ENCODE measurements around the gene EEFSEC. TPM values are rescaled to one million over a fixed set of nuclear protein-coding genes. Genes with fewer than 3 reads are reported as not detected.

EEFSEC gene
- total and polyA plus RNA-seq, 2 of the 4 experiments (the other 2 are of a cell fraction), result 4.5 to 9.3 TPM

DNA sequence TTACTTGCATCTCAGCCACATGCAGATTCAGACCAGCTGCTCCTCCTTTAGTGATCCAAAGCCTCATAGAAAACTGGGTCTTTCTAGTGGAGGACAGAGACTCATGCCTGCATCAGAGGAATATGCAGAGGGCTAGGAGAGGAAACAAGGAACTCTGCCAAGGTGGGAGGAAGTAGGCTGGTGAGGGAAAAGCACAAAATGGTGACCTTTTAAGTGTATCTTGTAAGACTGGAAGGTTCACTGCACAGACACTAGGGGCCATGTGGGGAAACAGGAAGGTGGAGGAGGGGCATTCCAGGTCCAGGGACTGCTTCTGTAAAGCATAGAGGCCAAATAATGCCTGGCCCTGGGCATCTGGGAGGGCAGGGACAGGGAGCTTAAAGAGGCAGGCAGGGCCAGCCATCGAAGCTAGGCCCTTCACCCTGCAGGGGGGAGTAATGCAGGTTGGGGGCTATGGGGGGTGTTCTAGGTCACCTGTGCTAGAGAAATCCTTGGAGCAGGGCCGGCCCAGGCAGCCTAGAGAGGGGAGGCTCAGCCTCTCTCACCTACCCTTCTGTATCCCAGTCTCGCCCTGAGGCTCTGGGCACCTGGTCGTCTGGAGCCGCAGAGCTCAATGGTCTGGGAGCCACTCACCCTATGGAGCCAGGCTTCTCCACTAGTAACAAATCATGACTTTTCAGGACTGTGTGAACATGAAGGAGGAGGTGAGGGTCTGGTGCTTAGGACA lies 195.7 kb downstream of the EEFSEC start:
- no peaks in the 10 kb centered on the region for H3K27me3 ChIP-seq (ENCODE audit: control insufficient read depth, insufficient read depth, low read length)
- intact Hi-C loops (cut with micrococcal nuclease), result loop anchor here (2.0 kb wide), 1 partner anchor 44 kb away; no protein-coding TSS in a partner anchor
- H3K14ac ChIP-seq (replicated peaks; ENCODE audit: low read depth, low read length), result 0 out of 2 replicates have a peak overlapping the region, but pooled peaks have one; percentile 29
- no CpG with 5 or more reads among the region's 5 CpGs for WGBS, 2 experiments (ENCODE audit: extremely low coverage in 2 of 2, insufficient read length in 1 of 2)
- H4K20me1 ChIP-seq (ENCODE audit: insufficient read depth, low read length), result peaks cover 13% of the 10 kb centered on the region
- ChIA-PET CTCF (no interaction called here), POLR2A (ENCODE audit: unreplicated experiment) (no interaction called here)
- ATAC-seq (ENCODE audit: low read depth), result peak; percentile 37; the same call in 1 of the 2 replicates
- H2BK20ac ChIP-seq (ENCODE audit: low read depth, low read length), result no peak overlapping the region
- no peak overlapping the region for H3K4me2 ChIP-seq (ENCODE audit: low read depth, low read length)
- H2BK5ac ChIP-seq (ENCODE audit: low read depth, low read length, poor library complexity, severe bottlenecking), result no peak overlapping the region
- H2BK15ac ChIP-seq (ENCODE audit: low read depth, low read length), result no peak overlapping the region
- H3K4me3 ChIP-seq (ENCODE audit: insufficient read depth, low read depth, low read length), result no peak overlapping the region
- 0 out of 2 replicates have a peak overlapping the region, but pooled peaks have one; percentile 2 for H3K23ac ChIP-seq (ENCODE audit: low read depth, low read length)
- no peak overlapping the region for H4K8ac ChIP-seq (ENCODE audit: low read depth in 2 of 2, low read length in 2 of 2)
- no peak overlapping the region for H3K4ac ChIP-seq (ENCODE audit: low read depth, low read length)
- H4K91ac ChIP-seq (ENCODE audit: insufficient read depth, low read depth, low read length), result no peak overlapping the region
- H3K18ac ChIP-seq (ENCODE audit: low read depth, low read length), result no peak overlapping the region
- no peak overlapping the region for H3K9ac ChIP-seq (ENCODE audit: low read depth, low read length)
- H2AK9ac ChIP-seq (replicated peaks; ENCODE audit: low read depth, low read length, poor library complexity), result no peak overlapping the region
- no peak overlapping the region for H3K56ac ChIP-seq (ENCODE audit: extremely low read depth, insufficient read depth, low read length)
- no peak overlapping the region for H2BK120ac ChIP-seq (ENCODE audit: low read depth, low read length)
- peaks cover 0 to 8% of the 10 kb centered on the region in 2 experiments; a peak in 1 of 4 replicates for H3K79me1 ChIP-seq (ENCODE audit: low read depth in 1 of 2, low read length in 2 of 2)
- no peak overlapping the region for H2AFZ ChIP-seq (replicated peaks; ENCODE audit: low read length, poor library complexity)
- in situ Hi-C loops (cut with MboI; ENCODE audit: low sequenced_read_pairs), result no loop called here
- H2AK5ac ChIP-seq (ENCODE audit: low read depth, low read length), result no peak overlapping the region
- peaks cover 6% of the 10 kb centered on the region for H3K9me1 ChIP-seq (ENCODE audit: insufficient read depth, low read length)
- H3K27ac ChIP-seq (ENCODE audit: insufficient read depth, low read length), result no peak overlapping the region
- no TSS peak for BruUV-seq (replicated peaks)
- no peak overlapping the region for H4K5ac ChIP-seq (ENCODE audit: low read depth, low read length)
- dilution Hi-C loops (cut with HindIII; ENCODE audit: low sequenced_read_pairs, unreplicated experiment), result no loop called here
- H3K9me3 ChIP-seq (ENCODE audit: control insufficient read depth, insufficient read depth, low read length), result no peaks in the 10 kb centered on the region
- H3K36me3 ChIP-seq (ENCODE audit: control insufficient read depth, insufficient read depth, low read length), result peaks cover 4% of the 10 kb centered on the region
- peak; percentile 13 for DNase-seq
- H3K4me1 ChIP-seq (ENCODE audit: control insufficient read depth, insufficient read depth, low read length), result peaks cover 8% of the 10 kb centered on the region
- TF ChIP-seq MAZ (IDR thresholded peaks at IDR 0.05; ENCODE audit: borderline replicate concordance, low read depth, low read length), result no peak
- TF ChIP-seq NFE2L2 (IDR thresholded peaks at IDR 0.05; ENCODE audit: low read depth, low read length), result no peak
- TF ChIP-seq MAFK (IDR thresholded peaks at IDR 0.05; ENCODE audit: low read depth, low read length), result no peak
- TF ChIP-seq POLR2A (IDR thresholded peaks at IDR 0.05; ENCODE audit: low read depth, low read length), result no peak
- no peak for TF ChIP-seq RCOR1 (IDR thresholded peaks at IDR 0.05; ENCODE audit: insufficient replicate concordance, low read length)
- no peak for TF ChIP-seq FOS (IDR thresholded peaks at IDR 0.05; ENCODE audit: low read depth, low read length)
- TF ChIP-seq CEBPB (IDR thresholded peaks at IDR 0.05; ENCODE audit: low read depth, low read length), result no peak
- TF ChIP-seq SMC3 (IDR thresholded peaks at IDR 0.05; ENCODE audit: low read depth, low read length), result no peak
- TF ChIP-seq RAD21 (IDR thresholded peaks at IDR 0.05; ENCODE audit: low read length), result no peak
- TF ChIP-seq BHLHE40 (IDR thresholded peaks at IDR 0.05; ENCODE audit: low read depth, low read length), result no peak
- TF ChIP-seq RFX5 (IDR thresholded peaks at IDR 0.05; ENCODE audit: low read depth, low read length), result no peak
- TF ChIP-seq MXI1 (IDR thresholded peaks at IDR 0.05; ENCODE audit: borderline replicate concordance, low read depth, low read length), result no peak
- TF ChIP-seq USF2 (IDR thresholded peaks at IDR 0.05; ENCODE audit: low read depth, low read length), result no peak
- TF ChIP-seq CTCF (conservative IDR thresholded peaks at IDR 0.05; ENCODE audit: low read depth, low read length), result no peak
- TF ChIP-seq ELK1 (IDR thresholded peaks at IDR 0.05; ENCODE audit: borderline replicate concordance, low read depth, low read length), result no peak
